ENCODE data around the gene CAMTA1.

- TF ChIP-seq CTCF (optimal IDR thresholded peaks at IDR 0.05 in 1 of 3, IDR thresholded peaks at IDR 0.05 in 1 of 3, conservative IDR thresholded peaks at IDR 0.05 in 1 of 3; ENCODE audit: extremely low read depth in 1 of 3, insufficient read depth in 2 of 3, low read length in 3 of 3) (no peak), EZH2 (IDR thresholded peaks at IDR 0.05; ENCODE audit: low read length) (no peak)
These were observed 952.8 kb downstream of the CAMTA1 start for GRCh38 chr1:7738044-7738443.

Data from keratinocyte (primary cell).